ENCODE data around the gene LHFPL3.

LHFPL3 gene

GRCh38 chr7:104791080-104791479, 462.7 kb downstream of the LHFPL3 start:
- Histone ChIP-seq H3K27me3 (replicated peaks) (no peaks in the 10 kb centered on the region), H3K36me3 (replicated peaks) (no peaks in the 10 kb centered on the region), H3K4me3 (ENCODE audit: low read depth, low read length) (no peak overlapping the region), H3K27ac (no peak overlapping the region)
- TF ChIP-seq CTCF (IDR thresholded peaks at IDR 0.05; ENCODE audit: low read depth, low read length, missing control alignments): no peak
- DNase-seq: peak; percentile 59
- in situ Hi-C loops (cut with HindIII; ENCODE audit: low pct_ligation_motif_present, low sequenced_read_pairs): no loop called here

GRCh38 chr7:104793066-104793465, 464.7 kb downstream of the LHFPL3 start:
- peak; percentile 5 for DNase-seq
- no peaks in the 10 kb centered on the region for H3K27me3 ChIP-seq (replicated peaks)
- H3K36me3 ChIP-seq (replicated peaks): no peaks in the 10 kb centered on the region
- H3K4me3 ChIP-seq (ENCODE audit: low read depth, low read length): no peak overlapping the region
- no peak for TF ChIP-seq CTCF (IDR thresholded peaks at IDR 0.05; ENCODE audit: low read depth, low read length, missing control alignments)
- in situ Hi-C loops (cut with HindIII; ENCODE audit: low pct_ligation_motif_present, low sequenced_read_pairs): no loop called here
- no peak overlapping the region for H3K27ac ChIP-seq

- Histone ChIP-seq H3K36me3 (replicated peaks) (no peaks in the 10 kb centered on the region), H3K27ac (no peak overlapping the region), H3K4me3 (ENCODE audit: low read depth, low read length) (no peak overlapping the region), H3K27me3 (replicated peaks) (no peaks in the 10 kb centered on the region)
- no peak for DNase-seq
- in situ Hi-C loops (cut with HindIII; ENCODE audit: low pct_ligation_motif_present, low sequenced_read_pairs): no loop called here
- TF ChIP-seq CTCF (IDR thresholded peaks at IDR 0.05; ENCODE audit: low read depth, low read length, missing control alignments): no peak
Measured at GRCh38 chr7:104794154-104794553, 465.8 kb downstream of the LHFPL3 start.

- no peak overlapping the region for H3K27ac ChIP-seq
- no peak for TF ChIP-seq CTCF (IDR thresholded peaks at IDR 0.05; ENCODE audit: low read depth, low read length, missing control alignments)
- no peak for DNase-seq
- H3K36me3 ChIP-seq (replicated peaks): no peaks in the 10 kb centered on the region
- in situ Hi-C loops (cut with HindIII; ENCODE audit: low pct_ligation_motif_present, low sequenced_read_pairs): no loop called here
- H3K4me3 ChIP-seq (ENCODE audit: low read depth, low read length): no peak overlapping the region
- no peaks in the 10 kb centered on the region for H3K27me3 ChIP-seq (replicated peaks)
Measured at GRCh38 chr7:104794589-104794988, 466.2 kb downstream of the LHFPL3 start.

- DNase-seq: no peak
- in situ Hi-C loops (cut with HindIII; ENCODE audit: low pct_ligation_motif_present, low sequenced_read_pairs): no loop called here
- TF ChIP-seq CTCF (IDR thresholded peaks at IDR 0.05; ENCODE audit: low read depth, low read length, missing control alignments): no peak
- H3K4me3 ChIP-seq (ENCODE audit: low read depth, low read length): no peak overlapping the region
- H3K27me3 ChIP-seq (replicated peaks): no peaks in the 10 kb centered on the region
- H3K27ac ChIP-seq: no peak overlapping the region
- no peaks in the 10 kb centered on the region for H3K36me3 ChIP-seq (replicated peaks)
Measured at GRCh38 chr7:104795086-104795485, 466.7 kb downstream of the LHFPL3 start.

GRCh38 chr7:104795616-104796398, 467.4 kb downstream of the LHFPL3 start:
- in situ Hi-C loops (cut with HindIII; ENCODE audit: low pct_ligation_motif_present, low sequenced_read_pairs): no loop called here
- H3K36me3 ChIP-seq (replicated peaks): no peaks in the 10 kb centered on the region
- TF ChIP-seq CTCF (IDR thresholded peaks at IDR 0.05; ENCODE audit: low read depth, low read length, missing control alignments): no peak

More at GRCh38 chr7:104795616-104796398, 467.4 kb downstream of the LHFPL3 start:
- H3K4me3 ChIP-seq (ENCODE audit: low read depth, low read length): no peak overlapping the region
- peak; percentile 7 for DNase-seq
- H3K27ac ChIP-seq: no peak overlapping the region
- H3K27me3 ChIP-seq (replicated peaks): no peaks in the 10 kb centered on the region

Measured in brain microvascular endothelial cell (primary cell).